NCI-H2227 (cell line): ENCODE data around the gene ITLN1.
"Not testable (repeated sequence)": the region's sequence is repeated elsewhere in the genome, so short reads cannot be mapped to it uniquely, and the experiment has no call there.

Source experiments
- DNase-seq: peaks from one replicate; lab custom pipeline; 2025; ENCODE audit not compliant: unreplicated experiment; lab: John Stamatoyannopoulos, UW

The ITLN1 gene

DNA sequence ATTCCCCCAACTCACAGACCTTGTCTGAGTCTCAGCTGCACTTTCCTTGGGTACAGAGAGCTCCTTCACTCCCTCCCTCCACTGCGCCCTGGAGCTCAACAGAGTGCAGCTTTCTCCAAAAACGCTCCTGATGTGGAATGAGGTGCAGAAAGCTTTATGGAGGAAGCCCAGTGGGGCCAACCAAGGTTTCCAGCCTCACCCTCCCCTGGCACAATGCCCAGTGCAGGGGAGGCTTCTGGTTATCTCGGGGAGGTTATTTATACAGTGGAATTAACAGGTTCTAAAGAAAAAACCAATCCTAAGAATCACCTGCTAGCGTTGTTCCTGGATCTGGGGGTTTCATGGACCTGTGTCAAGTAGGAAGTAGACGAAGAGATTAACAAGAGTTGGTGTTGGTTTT lies at the start of gene ITLN1:
Gene ITLN1 (minus strand): TSS at position 139 of the 400 bp plus-strand sequence. CDS start 303 bp downstream, outside the sequence.
- no peak for DNase-seq

DNA sequence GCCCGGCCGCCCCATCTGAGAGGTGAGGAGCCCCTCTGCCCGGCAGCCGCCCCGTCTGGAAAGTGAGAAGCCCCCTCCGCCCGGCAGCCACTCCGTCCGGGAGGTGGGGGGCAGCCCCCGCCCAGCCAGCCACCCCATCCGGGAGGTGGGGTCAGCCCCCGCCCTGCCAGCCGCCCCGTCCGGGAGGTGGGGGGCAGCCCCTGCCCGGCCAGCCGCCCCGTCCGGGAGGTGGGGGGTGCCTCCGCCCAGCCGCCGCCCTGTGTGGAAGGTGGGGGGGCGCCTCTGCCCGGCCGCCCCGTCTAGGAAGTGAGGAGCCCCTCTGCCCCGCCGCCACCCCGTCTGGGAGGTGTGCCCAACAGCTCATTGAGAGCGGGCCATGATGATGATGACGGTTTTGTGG lies 48.3 kb upstream of the ITLN1 start:
- not testable (repeated sequence) for DNase-seq

- no peak for DNase-seq
These were observed 40.8 kb upstream of the ITLN1 start for GRCh38 chr1:160925652-160926244.

- no peak for DNase-seq
These were observed 40.0 kb upstream of the ITLN1 start for GRCh38 chr1:160924791-160925651.

- no peak for DNase-seq
These were observed 31.7 kb upstream of the ITLN1 start for GRCh38 chr1:160916666-160917065.

DNA sequence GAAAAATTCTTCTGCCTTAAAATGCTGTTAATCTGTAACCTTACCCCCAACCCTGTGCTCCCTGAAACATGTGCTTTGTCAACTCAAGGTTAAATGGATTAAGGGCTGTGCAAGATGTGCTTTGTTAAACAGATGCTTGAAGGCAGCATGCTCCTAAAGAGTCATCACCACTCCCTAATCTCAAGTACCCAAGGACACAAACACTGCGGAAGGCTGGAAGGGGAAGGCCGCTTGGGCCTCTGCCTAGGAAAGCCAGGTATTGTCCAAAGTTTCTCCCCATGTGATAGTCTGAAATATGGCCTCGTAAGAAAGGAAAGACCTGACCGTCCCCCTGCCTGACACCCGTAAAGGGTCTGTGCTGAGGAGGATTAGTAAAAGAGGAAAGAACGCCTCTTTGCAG lies 28.2 kb upstream of the ITLN1 start:
- DNase-seq: not testable (repeated sequence)

DNA sequence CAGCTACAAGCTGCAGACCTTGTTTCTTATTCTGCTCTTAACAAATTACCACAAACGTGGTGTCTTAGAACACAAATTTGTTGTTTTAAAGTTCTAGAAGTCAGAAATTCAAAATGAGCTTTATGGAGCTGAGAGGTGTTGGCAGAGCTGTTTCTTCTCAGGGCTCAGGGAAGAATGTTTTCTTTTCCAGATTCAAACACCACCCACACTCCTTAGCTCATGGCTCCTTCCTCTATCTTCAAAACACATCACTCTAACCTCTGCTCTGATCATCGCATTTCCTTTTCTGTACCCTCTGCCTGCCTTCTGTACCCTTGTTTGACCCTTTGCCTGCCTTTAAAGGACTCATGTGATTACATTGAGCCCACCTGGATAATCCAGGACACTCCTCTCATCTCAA lies 26.9 kb upstream of the ITLN1 start:
- DNase-seq: no peak

DNA sequence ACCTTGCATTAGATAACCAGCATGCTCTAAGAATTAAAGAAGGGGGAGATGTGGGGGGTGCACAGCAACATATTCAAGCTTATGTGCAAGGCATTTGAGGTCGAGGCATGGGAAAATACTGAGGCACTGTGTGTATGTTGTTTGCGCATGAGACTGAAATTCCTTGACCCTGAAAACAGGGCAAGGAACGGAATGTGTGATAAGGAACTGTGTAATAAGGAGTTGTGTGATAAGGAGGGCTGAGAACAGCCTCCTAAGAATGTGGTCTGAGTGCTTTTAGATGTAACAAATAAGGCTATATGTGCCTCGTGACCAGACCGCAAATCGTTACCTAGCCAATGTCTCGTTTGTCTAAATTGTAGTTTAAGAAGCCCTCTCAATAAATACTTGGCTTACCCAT lies 26.5 kb upstream of the ITLN1 start:
- DNase-seq: no peak

DNA sequence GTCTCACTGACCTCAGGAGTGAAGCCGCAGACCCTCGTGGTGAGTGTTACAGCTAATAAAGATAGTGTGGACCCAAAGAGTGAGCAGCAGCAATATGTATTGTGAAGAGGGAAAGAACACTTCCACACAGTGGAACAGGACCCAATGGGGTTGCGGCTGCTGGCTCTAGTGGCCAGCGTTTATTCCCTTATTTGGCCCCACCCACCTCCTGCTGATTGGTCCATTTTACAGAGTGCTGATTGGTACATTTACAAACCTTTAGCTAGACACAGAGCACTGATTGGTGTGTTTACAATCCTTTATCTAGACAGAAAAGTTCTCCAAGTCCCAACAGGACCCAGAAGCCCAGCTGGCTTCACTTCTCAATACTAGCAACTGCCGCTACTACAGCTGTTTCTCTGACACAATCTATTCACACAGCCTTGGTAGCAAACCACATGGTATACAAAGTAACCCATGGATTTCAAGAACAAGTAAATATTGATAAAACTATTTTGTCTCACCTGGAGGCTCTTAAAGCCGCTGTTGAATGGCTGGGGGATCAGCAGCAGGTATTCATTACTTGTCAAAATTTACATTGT lies 25.3 kb upstream of the ITLN1 start:
- no peak for DNase-seq

DNA sequence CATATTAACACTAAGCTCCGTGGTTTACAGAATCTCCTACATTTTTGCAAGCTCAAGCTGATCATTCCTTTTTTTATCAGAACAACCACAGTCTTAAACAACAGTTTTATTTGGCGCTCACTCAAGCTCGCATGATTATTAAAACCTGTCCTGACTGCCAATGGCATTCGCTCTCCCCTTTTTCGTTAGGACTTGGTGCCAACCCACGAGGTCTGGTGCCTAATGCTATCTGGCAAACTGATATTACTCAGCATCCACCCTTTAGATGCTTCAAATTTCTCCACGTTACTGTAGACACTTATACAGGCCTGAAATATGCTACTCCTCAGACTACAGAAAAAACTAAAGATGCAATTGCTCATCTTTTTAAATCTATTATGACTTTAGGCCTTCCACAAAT lies 23.0 kb upstream of the ITLN1 start:
- no peak for DNase-seq

GRCh38 chr1:160905617-160905989 lies 20.6 kb upstream of the ITLN1 start:
- no peak for DNase-seq

- no peak for DNase-seq
These were observed 20.0 kb upstream of the ITLN1 start for GRCh38 chr1:160904783-160905616.

DNA sequence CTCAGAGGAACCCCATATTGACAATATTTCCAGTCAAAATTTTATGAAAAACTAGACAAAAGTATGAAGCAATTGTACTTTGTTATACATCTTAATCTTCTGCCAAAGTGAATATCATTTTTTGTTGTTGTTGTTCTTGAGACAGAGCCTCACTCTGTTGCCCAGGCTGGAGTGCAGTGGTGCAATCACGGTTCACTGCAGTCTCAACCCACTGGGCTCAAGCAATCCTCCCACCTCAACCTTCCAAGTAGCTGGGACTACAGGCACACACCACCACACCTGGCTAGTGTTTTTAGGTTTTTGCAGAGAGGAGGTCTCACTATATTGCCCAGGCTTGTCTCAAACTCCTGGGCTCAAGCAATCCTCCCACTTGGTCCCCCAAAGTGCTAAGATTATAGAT lies 17.3 kb upstream of the ITLN1 start:
- not testable (repeated sequence) for DNase-seq

DNA sequence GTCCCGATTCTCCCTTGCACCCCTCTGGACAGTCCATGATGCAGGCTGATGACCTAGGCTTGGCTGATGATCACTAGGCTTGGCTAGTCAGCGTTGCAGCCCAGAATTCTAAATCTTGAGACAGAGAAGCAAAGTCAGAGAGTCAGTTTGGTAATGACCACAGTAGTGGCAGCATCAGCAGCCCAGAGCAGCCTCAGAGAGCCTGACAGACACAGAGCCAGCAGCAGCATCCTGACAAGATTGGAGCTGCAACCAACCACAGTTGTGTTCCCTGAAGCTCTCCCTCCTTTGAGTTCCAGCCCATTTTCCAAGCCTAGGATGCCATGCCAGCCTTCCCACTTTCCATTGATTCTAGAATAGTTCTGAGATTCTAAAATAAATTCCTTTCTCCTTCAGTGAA lies 16.8 kb upstream of the ITLN1 start:
- no peak for DNase-seq

- DNase-seq: not testable (repeated sequence)
These were observed 15.7 kb upstream of the ITLN1 start for GRCh38 chr1:160900683-160901082.

- DNase-seq: not testable (repeated sequence)
These were observed 9.6 kb upstream of the ITLN1 start for GRCh38 chr1:160894368-160895135.

DNA sequence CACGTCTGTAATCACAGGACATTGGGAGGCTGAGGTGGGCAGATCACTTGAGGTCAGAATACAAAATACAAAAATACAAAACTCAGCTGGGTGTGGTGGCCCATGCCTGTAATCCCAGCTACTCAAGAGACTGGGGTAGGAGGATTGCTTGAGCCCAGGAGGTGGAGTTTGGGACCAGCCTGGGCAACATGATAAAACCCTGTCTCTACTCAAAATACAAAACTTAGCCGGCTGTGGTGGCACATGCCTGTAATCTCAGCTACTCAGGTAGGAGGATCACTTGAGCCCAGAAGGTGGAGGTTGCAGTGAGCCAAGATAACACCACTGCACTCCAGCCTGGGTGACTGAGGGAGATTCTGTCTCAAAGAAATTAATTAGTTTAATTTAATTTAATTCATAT lies 6.5 kb upstream of the ITLN1 start:
- DNase-seq: no peak

- DNase-seq: no peak
These were observed 3.9 kb upstream of the ITLN1 start for GRCh38 chr1:160888926-160889325.

- DNase-seq: no peak
These were observed 2.1 kb upstream of the ITLN1 start for GRCh38 chr1:160887071-160887470.

GRCh38 chr1:160884579-160884978 lies 401 bp downstream of the ITLN1 start:
- no peak for DNase-seq
